T-cell (primary cell): Measurements from ENCODE around the gene MARF1. TPM values are rescaled to one million over a fixed set of nuclear protein-coding genes. Genes with fewer than 3 reads are reported as not detected.

Experiments used
- ATAC-seq, 4 experiments: fragments of 200-7000 bp in 3 of 4; fragments of 150-1000 bp in 1 of 4; cut with Tn5 transposase; replicated peaks in 1 of 4; 1 replicate in 3 of 4; 2 replicates in 1 of 4; pipeline ENCODE4 v1.10.0; 2021; ENCODE audit warnings: moderate library complexity in 3 of 4, mild to moderate bottlenecking in 2 of 4, moderate number of reproducible peaks in 1 of 4
- CTCF ChIA-PET, 2 donors: fragments of 300-600 bp; sonication (Branson Sonifier 250); formaldehyde crosslinking; loops; one replicate each; lab custom pipeline; 2022; ENCODE audit warnings: antibody characterized with exemption in 2 of 2; lab: Charles Lee
- POLR2A ChIA-PET, 2 donors: fragments of 300-600 bp; sonication (Branson Sonifier 250); formaldehyde crosslinking; loops; one replicate each; lab custom pipeline; 2022; ENCODE audit warnings: antibody characterized with exemption in 2 of 2; lab: Charles Lee
- DNase-seq, 35 experiments: peaks; one replicate each; pipeline versions ENCODE4 v3.0.0 to v3.0.0-alpha.2; 2013 to 2023
- H3K27ac ChIP-seq: one replicate; pipeline ENCODE4 v1.5.1; 2013; ENCODE audit warnings: low read length
- H3K27me3 ChIP-seq, 2 experiments: replicated peaks in 1 of 2; 1 replicate in 1 of 2; 2 replicates in 1 of 2; pipeline versions ENCODE4 v1.6.1 to v1.7.0; 2013; ENCODE audit warnings: low read length in 1 of 2, mixed read lengths in 1 of 2; ENCODE audit not compliant: control insufficient read depth in 2 of 2, insufficient read depth in 2 of 2; ENCODE audit errors: extremely low read depth in 1 of 2
- H3K36me3 ChIP-seq, 2 donors: 1 replicate in 1 of 2; 2 replicates in 1 of 2; pipeline versions ENCODE4 v1.6.1 to v1.7.0; 2013; ENCODE audit warnings: low read length in 1 of 2; ENCODE audit not compliant: control insufficient read depth in 2 of 2, insufficient read depth in 1 of 2; ENCODE audit errors: extremely low read depth in 1 of 2
- H3K4me1 ChIP-seq, 2 experiments: 1 replicate in 1 of 2; 2 replicates in 1 of 2; pipeline versions ENCODE4 v1.6.1 to v1.7.0; 2013; ENCODE audit warnings: low read length in 2 of 2, mixed read lengths in 1 of 2; ENCODE audit not compliant: insufficient read depth in 2 of 2, control insufficient read depth in 1 of 2; ENCODE audit errors: extremely low read depth in 1 of 2
- H3K4me3 ChIP-seq, 2 donors: 1 replicate in 1 of 2; 2 replicates in 1 of 2; pipeline versions ENCODE4 v1.5.1 to v1.7.0; 2013; ENCODE audit warnings: mild to moderate bottlenecking in 2 of 2, low read length in 1 of 2, moderate library complexity in 1 of 2; ENCODE audit not compliant: control insufficient read depth in 1 of 2; ENCODE audit errors: extremely low read depth in 1 of 2
- H3K9me3 ChIP-seq: 2 replicates; pipeline ENCODE4 v1.7.0; 2013
- H3K27ac Mint-ChIP-seq, 2 donors: one replicate each; pipeline ENCODE4 v1.8.0; 2020 to 2021; ENCODE audit warnings: mild to moderate bottlenecking in 2 of 2, mixed read lengths in 2 of 2
- H3K27me3 Mint-ChIP-seq, 2 donors: one replicate each; pipeline ENCODE4 v1.8.0; 2021 to 2022; ENCODE audit warnings: mixed read lengths in 2 of 2
- H3K36me3 Mint-ChIP-seq: one replicate; pipeline ENCODE4 v1.8.0; 2021; ENCODE audit warnings: mixed read lengths
- H3K4me1 Mint-ChIP-seq, 3 donors: one replicate each; pipeline ENCODE4 v1.8.0; 2020 to 2022; ENCODE audit warnings: mixed read lengths in 3 of 3, mild to moderate bottlenecking in 1 of 3
- H3K4me3 Mint-ChIP-seq, 3 donors: one replicate each; pipeline ENCODE4 v1.8.0; 2020 to 2022; ENCODE audit warnings: mild to moderate bottlenecking in 3 of 3, mixed read lengths in 3 of 3, moderate library complexity in 3 of 3
- H3K9me3 Mint-ChIP-seq, 3 donors: one replicate each; pipeline ENCODE4 v1.8.0; 2020 to 2022; ENCODE audit warnings: mixed read lengths in 3 of 3
- WGBS: methylation state at CpG from one replicate; pipeline ENCODE4 v1.1.5; 2013; ENCODE audit warnings: missing lambda C conversion rate; ENCODE audit not compliant: insufficient coverage; 5-methylcytosine and 5-hydroxymethylcytosine counted together
- total RNA-seq, 35 experiments: library from RNA in 6 of 35; stranded (reverse) in 6 of 35; fragments of 120-200 nt in 1 of 35; gene quantifications; one replicate each; pipeline versions ENCODE4 v1.2.1 to v1.2.4 and lab custom pipeline; 2013 to 2026

The MARF1 gene
- total RNA-seq, 5 donors from 2014 or later (not counting 1 experiment from before 2014, with no cell fraction given) = 151 to 180 (median 177) TPM

- peaks cover 11 to 12% of the 10 kb centered on the region in 2 experiments for H3K4me1 ChIP-seq
- H3K27ac ChIP-seq = no peak overlapping the region
- H3K27me3 ChIP-seq = no peaks in the 10 kb centered on the region
- Mint-ChIP-seq H3K4me3 (no peak overlapping the region), H3K9me3 (no peaks in the 10 kb centered on the region), H3K27ac (peak overlapping the region; percentile 44 to 66), H3K27me3 (no peaks in the 10 kb centered on the region), H3K36me3 (peaks cover 70% of the 10 kb centered on the region), H3K4me1 (peaks cover 29 to 57% (median 55%) of the 10 kb centered on the region in 3 donors)
- POLR2A ChIA-PET = interaction anchor here in 1 of 2 donors (0.6 kb wide), 1 partner anchor 63 kb away, joined by 7 read pairs; no protein-coding TSS in a partner anchor
- WGBS = 100% methylated on average over 1 of the region's 2 CpGs
- peaks cover 8 to 78% of the 10 kb centered on the region in 2 donors for H3K36me3 ChIP-seq
- no peaks in the 10 kb centered on the region for H3K9me3 ChIP-seq
- H3K4me3 ChIP-seq = no peak overlapping the region
- no peak for ATAC-seq
- no peak for DNase-seq
- CTCF ChIA-PET = no interaction called here
These were observed 11.1 kb downstream of the MARF1 start for GRCh38 chr16:15631730-15632409.

GRCh38 chr16:15621889-15622288 lies 21.1 kb downstream of the MARF1 start:
- Mint-ChIP-seq H3K36me3 (peaks cover 62% of the 10 kb centered on the region), H3K4me1 (peaks cover 0 to 3% (median 0%) of the 10 kb centered on the region in 3 donors), H3K4me3 (no peak overlapping the region), H3K9me3 (no peaks in the 10 kb centered on the region), H3K27ac (peak overlapping the region in 1 of 2 donors; percentile 43), H3K27me3 (no peaks in the 10 kb centered on the region)
- DNase-seq = no peak
- Histone ChIP-seq H3K4me1 (no peaks in the 10 kb centered on the region), H3K9me3 (no peaks in the 10 kb centered on the region), H3K27ac (no peak overlapping the region), H3K36me3 (peaks cover 7 to 89% of the 10 kb centered on the region in 2 donors), H3K27me3 (no peaks in the 10 kb centered on the region), H3K4me3 (no peak overlapping the region)
- WGBS = 96% methylated on average over 4 of the region's 8 CpGs
- POLR2A ChIA-PET = interaction anchor here (0.5 to 1.2 kb wide), 2 partner anchors 9 to 495 kb away, joined by 3 to 7 read pairs; no protein-coding TSS in a partner anchor
- ATAC-seq = no peak
- CTCF ChIA-PET = interaction anchor here in 1 of 2 donors (0.8 kb wide), 1 partner anchor 17 kb away, joined by 4 read pairs; no protein-coding TSS in a partner anchor

- ChIA-PET POLR2A (interaction anchor here (0.5 to 1.2 kb wide), 2 partner anchors 9 to 495 kb away, joined by 3 to 7 read pairs; no protein-coding TSS in a partner anchor), CTCF (interaction anchor here in 1 of 2 donors (0.8 kb wide), 1 partner anchor 18 kb away, joined by 4 read pairs; no protein-coding TSS in a partner anchor)
- no CpG with 5 or more reads among the region's 4 CpGs for WGBS
These were observed 21.5 kb downstream of the MARF1 start for GRCh38 chr16:15621456-15621855.

GRCh38 chr16:15620611-15621195 lies 22.3 kb downstream of the MARF1 start:
- H3K4me1 Mint-ChIP-seq = peaks cover 0 to 3% (median 0%) of the 10 kb centered on the region in 3 donors
- no peaks in the 10 kb centered on the region for H3K9me3 Mint-ChIP-seq
- Histone ChIP-seq H3K9me3 (no peaks in the 10 kb centered on the region), H3K27me3 (no peaks in the 10 kb centered on the region), H3K4me3 (no peak overlapping the region), H3K36me3 (peaks cover 16 to 95% of the 10 kb centered on the region in 2 donors), H3K27ac (no peak overlapping the region), H3K4me1 (no peaks in the 10 kb centered on the region)
- no peak overlapping the region for H3K4me3 Mint-ChIP-seq
- ATAC-seq (no peak), DNase-seq (no peak)
- H3K27ac Mint-ChIP-seq = peak overlapping the region; percentile 15 to 44
- POLR2A ChIA-PET = no interaction called here
- peaks cover 71% of the 10 kb centered on the region for H3K36me3 Mint-ChIP-seq
- CTCF ChIA-PET = no interaction called here
- no CpG with 5 or more reads among the region's 6 CpGs for WGBS
- H3K27me3 Mint-ChIP-seq = no peaks in the 10 kb centered on the region

More at GRCh38 chr16:15621456-15621855, 21.5 kb downstream of the MARF1 start:
- Mint-ChIP-seq H3K4me3 (no peak overlapping the region), H3K27ac (no peak overlapping the region), H3K9me3 (no peaks in the 10 kb centered on the region), H3K27me3 (no peaks in the 10 kb centered on the region), H3K4me1 (peaks cover 0 to 3% (median 0%) of the 10 kb centered on the region in 3 donors), H3K36me3 (peaks cover 66% of the 10 kb centered on the region)
- ATAC-seq (no peak), DNase-seq (no peak)
- H3K27me3 ChIP-seq = no peaks in the 10 kb centered on the region
- H3K4me3 ChIP-seq = no peak overlapping the region
- no peaks in the 10 kb centered on the region for H3K9me3 ChIP-seq
- no peaks in the 10 kb centered on the region for H3K4me1 ChIP-seq
- no peak overlapping the region for H3K27ac ChIP-seq
- peaks cover 10 to 93% of the 10 kb centered on the region in 2 donors for H3K36me3 ChIP-seq

GRCh38 chr16:15618392-15618791 lies 24.6 kb downstream of the MARF1 start:
- DNase-seq (no peak), ATAC-seq (no peak)
- peaks cover 26 to 87% of the 10 kb centered on the region in 2 donors for H3K36me3 ChIP-seq
- H3K27ac ChIP-seq = no peak overlapping the region
- Mint-ChIP-seq H3K4me1 (no peaks in the 10 kb centered on the region), H3K27ac (peak overlapping the region; percentile 32 to 41), H3K9me3 (no peaks in the 10 kb centered on the region), H3K4me3 (no peak overlapping the region), H3K27me3 (no peaks in the 10 kb centered on the region), H3K36me3 (peaks cover 59% of the 10 kb centered on the region)
- WGBS = 95% methylated on average over 4 of the region's 4 CpGs
- no peaks in the 10 kb centered on the region for H3K9me3 ChIP-seq
- ChIA-PET POLR2A (no interaction called here), CTCF (no interaction called here)
- no peak overlapping the region for H3K4me3 ChIP-seq
- no peaks in the 10 kb centered on the region for H3K4me1 ChIP-seq
- H3K27me3 ChIP-seq = no peaks in the 10 kb centered on the region

GRCh38 chr16:15617901-15618300 lies 25.1 kb downstream of the MARF1 start:
- CTCF ChIA-PET = no interaction called here
- Histone ChIP-seq H3K36me3 (peaks cover 30 to 89% of the 10 kb centered on the region in 2 donors), H3K27ac (no peak overlapping the region), H3K4me1 (no peaks in the 10 kb centered on the region), H3K4me3 (no peak overlapping the region), H3K27me3 (no peaks in the 10 kb centered on the region), H3K9me3 (no peaks in the 10 kb centered on the region)
- ATAC-seq = no peak
- Mint-ChIP-seq H3K4me3 (no peak overlapping the region), H3K36me3 (peaks cover 62% of the 10 kb centered on the region), H3K9me3 (no peaks in the 10 kb centered on the region), H3K27ac (peak overlapping the region; percentile 41 to 50), H3K27me3 (no peaks in the 10 kb centered on the region), H3K4me1 (no peaks in the 10 kb centered on the region)
- 100% methylated on average over 1 of the region's 4 CpGs for WGBS
- POLR2A ChIA-PET = no interaction called here
- no peak for DNase-seq
